HUES6 (cell line): ENCODE data around the gene TPM1.
"Not testable (repeated sequence)": the region's sequence is repeated elsewhere in the genome, so short reads cannot be mapped to it uniquely, and the experiment has no call there.

Source experiments
- H3K27ac ChIP-seq: 2 replicates; pipeline ENCODE4 v1.7.0; 2013; ENCODE audit warnings: low read depth, mild to moderate bottlenecking, low read length, inconsistent platforms
- H3K27me3 ChIP-seq: 2 replicates; pipeline ENCODE4 v1.6.1; 2013; ENCODE audit warnings: low read length; ENCODE audit not compliant: control insufficient read depth, insufficient read depth
- H3K36me3 ChIP-seq: 2 replicates; pipeline ENCODE4 v1.6.1; 2013; ENCODE audit warnings: low read length; ENCODE audit not compliant: control insufficient read depth, insufficient read depth
- H3K4me1 ChIP-seq: 2 replicates; pipeline ENCODE4 v1.6.1; 2013; ENCODE audit warnings: low read length; ENCODE audit not compliant: control insufficient read depth, insufficient read depth
- H3K4me3 ChIP-seq: 2 replicates; pipeline ENCODE4 v1.5.1; 2013; ENCODE audit warnings: low read depth, low read length
- H3K9ac ChIP-seq: one replicate; pipeline ENCODE4 v1.6.1; 2013; ENCODE audit warnings: mild to moderate bottlenecking, low read length
- H3K9me3 ChIP-seq: 2 replicates; pipeline ENCODE4 v1.6.1; 2013; ENCODE audit warnings: low read depth, low read length; ENCODE audit not compliant: control insufficient read depth, insufficient read depth

The TPM1 gene

GRCh38 chr15:63103416-63103815, 60.9 kb downstream of the TPM1 start:
- Histone ChIP-seq H3K27ac (no peak overlapping the region), H3K9me3 (no peaks in the 10 kb centered on the region), H3K27me3 (no peaks in the 10 kb centered on the region), H3K9ac (no peak overlapping the region), H3K4me3 (no peak overlapping the region), H3K4me1 (no peaks in the 10 kb centered on the region), H3K36me3 (no peaks in the 10 kb centered on the region)

GRCh38 chr15:63104727-63105126, 62.2 kb downstream of the TPM1 start:
- Histone ChIP-seq H3K9ac (no peak overlapping the region), H3K27me3 (no peaks in the 10 kb centered on the region), H3K9me3 (no peaks in the 10 kb centered on the region), H3K4me3 (no peak overlapping the region), H3K4me1 (no peaks in the 10 kb centered on the region), H3K36me3 (no peaks in the 10 kb centered on the region), H3K27ac (no peak overlapping the region)

GRCh38 chr15:63105354-63105753, 62.8 kb downstream of the TPM1 start:
- H3K27me3 ChIP-seq, H3K9me3 ChIP-seq, H3K27ac ChIP-seq, H3K9ac ChIP-seq, H3K36me3 ChIP-seq, H3K4me3 ChIP-seq, H3K4me1 ChIP-seq: not testable (repeated sequence)

- peaks cover 2% of the 10 kb centered on the region; the same call in 1 of the 2 replicates for H3K4me1 ChIP-seq
- no peaks in the 10 kb centered on the region for H3K27me3 ChIP-seq
- H3K9ac ChIP-seq, result no peak overlapping the region
Observed at GRCh38 chr15:63107895-63108546, 65.5 kb downstream of the TPM1 start.

GRCh38 chr15:63109498-63109897, 67.0 kb downstream of the TPM1 start:
- H3K4me3 ChIP-seq, result no peak overlapping the region

More at GRCh38 chr15:63107895-63108546, 65.5 kb downstream of the TPM1 start:
- no peaks in the 10 kb centered on the region for H3K9me3 ChIP-seq
- H3K4me3 ChIP-seq, result no peak overlapping the region
- H3K27ac ChIP-seq, result no peak overlapping the region
- no peaks in the 10 kb centered on the region for H3K36me3 ChIP-seq

GRCh38 chr15:63109920-63110319, 67.4 kb downstream of the TPM1 start:
- Histone ChIP-seq H3K36me3 (no peaks in the 10 kb centered on the region), H3K9me3 (no peaks in the 10 kb centered on the region), H3K9ac (no peak overlapping the region), H3K4me1 (peaks cover 7% of the 10 kb centered on the region; the same call in 1 of the 2 replicates), H3K27me3 (no peaks in the 10 kb centered on the region), H3K27ac (no peak overlapping the region), H3K4me3 (no peak overlapping the region)

More at GRCh38 chr15:63109498-63109897, 67.0 kb downstream of the TPM1 start:
- H3K9me3 ChIP-seq, result no peaks in the 10 kb centered on the region
- H3K27me3 ChIP-seq, result no peaks in the 10 kb centered on the region
- H3K36me3 ChIP-seq, result no peaks in the 10 kb centered on the region
- peaks cover 7% of the 10 kb centered on the region; the same call in 1 of the 2 replicates for H3K4me1 ChIP-seq
- H3K9ac ChIP-seq, result no peak overlapping the region
- H3K27ac ChIP-seq, result no peak overlapping the region

GRCh38 chr15:63110428-63111026, 68.0 kb downstream of the TPM1 start:
- H3K27ac ChIP-seq, result no peak overlapping the region
- H3K27me3 ChIP-seq, result no peaks in the 10 kb centered on the region
- H3K4me1 ChIP-seq, result peaks cover 7% of the 10 kb centered on the region; the same call in 1 of the 2 replicates
- H3K9me3 ChIP-seq, result no peaks in the 10 kb centered on the region
- H3K36me3 ChIP-seq, result no peaks in the 10 kb centered on the region
- no peak overlapping the region for H3K4me3 ChIP-seq
- H3K9ac ChIP-seq, result no peak overlapping the region

GRCh38 chr15:63111481-63111880, 68.9 kb downstream of the TPM1 start:
- H3K36me3 ChIP-seq, result no peaks in the 10 kb centered on the region
- H3K9ac ChIP-seq, result no peak overlapping the region
- H3K27me3 ChIP-seq, result no peaks in the 10 kb centered on the region
- no peak overlapping the region for H3K4me3 ChIP-seq
- peaks cover 7% of the 10 kb centered on the region; the same call in 1 of the 2 replicates for H3K4me1 ChIP-seq
- H3K9me3 ChIP-seq, result no peaks in the 10 kb centered on the region
- H3K27ac ChIP-seq, result no peak overlapping the region

- Histone ChIP-seq H3K4me1 (peaks cover 7% of the 10 kb centered on the region; the same call in 1 of the 2 replicates), H3K4me3 (no peak overlapping the region), H3K9me3 (no peaks in the 10 kb centered on the region), H3K9ac (no peak overlapping the region), H3K36me3 (no peaks in the 10 kb centered on the region), H3K27ac (no peak overlapping the region), H3K27me3 (no peaks in the 10 kb centered on the region)
Observed at GRCh38 chr15:63112871-63113270, 70.3 kb downstream of the TPM1 start.

GRCh38 chr15:63114465-63114864, 71.9 kb downstream of the TPM1 start:
- Histone ChIP-seq H3K4me1 (peaks cover 7% of the 10 kb centered on the region; the same call in 1 of the 2 replicates), H3K9me3 (no peaks in the 10 kb centered on the region; the same call in 1 of the 2 replicates), H3K4me3 (no peak overlapping the region), H3K36me3 (no peaks in the 10 kb centered on the region), H3K9ac (no peak overlapping the region), H3K27ac (no peak overlapping the region), H3K27me3 (no peaks in the 10 kb centered on the region)
